GM10266 (cell line): ENCODE results near the gene PLCH2.

Experiments
- DNase-seq: peaks from one replicate; pipeline ENCODE4 v3.0.0; 2012; ENCODE audit errors: extremely low spot score
- CTCF ChIP-seq: IDR thresholded peaks from 2 replicates; pipeline ENCODE4 v1.5.1; 2012; ENCODE audit warnings: mild to moderate bottlenecking, low read depth; ENCODE audit not compliant: control insufficient read depth, insufficient read depth; ENCODE audit errors: missing control alignments

Gene PLCH2

DNA sequence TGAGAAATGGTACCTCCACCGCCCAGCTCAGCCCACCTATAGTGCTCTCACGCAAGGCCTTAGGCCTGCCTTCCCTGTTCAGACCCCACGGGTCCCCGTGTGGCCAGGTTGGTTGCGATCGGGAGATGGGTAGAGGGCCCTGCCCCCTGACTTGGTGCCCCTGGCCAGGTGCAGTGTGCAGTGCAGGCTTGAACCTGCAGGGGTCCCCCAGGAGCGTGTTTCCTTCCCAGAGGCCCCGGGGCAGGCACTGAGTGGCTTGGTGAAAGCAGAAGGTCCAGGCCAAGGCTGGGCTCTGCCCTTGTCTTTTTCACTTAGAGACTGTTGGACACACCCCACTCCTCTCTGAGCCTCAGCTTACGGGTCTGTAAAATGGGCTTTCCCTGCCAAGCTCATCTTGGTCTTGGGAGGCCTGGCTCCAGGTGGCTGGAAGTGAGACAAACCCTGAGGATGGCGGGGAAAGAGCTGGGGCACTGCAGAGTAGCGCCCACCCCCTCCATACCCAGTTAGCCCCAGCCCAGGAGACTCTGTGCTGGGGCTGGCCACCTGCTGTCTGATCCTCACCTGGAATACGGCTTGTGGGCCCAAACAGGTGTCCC lies 63.3 kb downstream of the PLCH2 start:
- DNase-seq: no peak
- peak; percentile 33 for TF ChIP-seq CTCF

- TF ChIP-seq CTCF: no peak
- peak; percentile 38 for DNase-seq
These were observed 64.9 kb downstream of the PLCH2 start for GRCh38 chr1:2540816-2541492.

- no peak for TF ChIP-seq CTCF
- DNase-seq: no peak
These were observed 65.6 kb downstream of the PLCH2 start for GRCh38 chr1:2541619-2542245.

GRCh38 chr1:2542246-2542915 lies 66.3 kb downstream of the PLCH2 start:
- no peak for TF ChIP-seq CTCF
- no peak for DNase-seq

GRCh38 chr1:2543543-2544092 lies 67.5 kb downstream of the PLCH2 start:
- no peak for TF ChIP-seq CTCF
- DNase-seq: no peak

- TF ChIP-seq CTCF: no peak
- no peak for DNase-seq
These were observed 68.2 kb downstream of the PLCH2 start for GRCh38 chr1:2544093-2544874.
